GM19463 (cell line): ENCODE measurements around the gene TMPRSS11A.

ENCODE experiments used
- ATAC-seq: cut with Tn5 transposase; IDR thresholded peaks from one replicate; pipeline ENCODE4 v1.9.1; 2021; ENCODE audit warnings: mild to moderate bottlenecking, moderate library complexity; ENCODE audit not compliant: unreplicated experiment

Gene TMPRSS11A

GRCh38 chr4:67874986-67875385 lies 88.3 kb downstream of the TMPRSS11A start:
- ATAC-seq = no peak

- no peak for ATAC-seq
Observed at GRCh38 chr4:67873116-67873515, 90.2 kb downstream of the TMPRSS11A start.

GRCh38 chr4:67871867-67872266 lies 91.4 kb downstream of the TMPRSS11A start:
- ATAC-seq = peak; percentile 69

GRCh38 chr4:67869580-67870190 lies 93.6 kb downstream of the TMPRSS11A start:
- ATAC-seq = no peak

DNA sequence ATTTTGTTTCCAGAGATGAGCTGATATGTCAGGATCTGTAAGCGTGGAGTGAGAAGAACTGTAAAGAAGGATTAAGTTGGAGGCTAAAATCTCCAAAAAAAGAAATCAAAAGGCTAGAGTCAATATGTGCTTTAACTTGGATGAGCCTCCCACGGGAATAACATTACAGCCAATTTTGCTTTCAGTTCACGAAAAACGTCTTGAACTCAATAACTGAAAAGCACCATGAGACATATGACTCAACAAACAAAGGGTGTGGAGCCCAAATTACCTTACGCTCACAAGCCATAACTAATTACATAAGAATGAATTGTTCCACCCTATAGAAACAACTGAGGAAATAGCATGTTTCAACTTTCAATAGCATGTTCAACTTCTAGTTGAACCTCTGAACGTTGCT lies 101.8 kb downstream of the TMPRSS11A start:
- ATAC-seq = no peak
